H1 (cell line): Measurements from ENCODE around the gene PINK1. TPM values are rescaled to one million over a fixed set of nuclear protein-coding genes. Genes with fewer than 3 reads are reported as not detected.

ENCODE experiments used
- CTCF ChIA-PET: fragments of 300-600 bp; sonication (Branson Sonifier 250); formaldehyde crosslinking; loops from one replicate; lab custom pipeline; 2021; ENCODE audit not compliant: partially characterized antibody; lab: Charles Lee
- POLR2A ChIA-PET: fragments of 300-600 bp; sonication (Branson Sonifier 250); formaldehyde crosslinking; loops from one replicate; lab custom pipeline; 2021; ENCODE audit warnings: inconsistent platforms; ENCODE audit not compliant: partially characterized antibody; lab: Charles Lee
- DNase-seq, 2 experiments: peaks; one replicate each; pipeline versions ENCODE4 v3.0.0 to v3.0.0-alpha.2; 2010 to 2022; ENCODE audit warnings: low spot score in 2 of 2, low read depth in 1 of 2, mixed read lengths in 1 of 2
- FAIRE-seq: peaks from 2 replicates; lab custom pipeline; 2011; peaks lifted over from hg19 to GRCh38; lab: Jason Lieb, UNC
- H2AFZ ChIP-seq: 2 replicates; pipeline ENCODE4 v1.8.1; 2012; ENCODE audit warnings: low read length, inconsistent platforms
- H2AK5ac ChIP-seq: 2 replicates; pipeline ENCODE4 v1.6.1; 2013; ENCODE audit warnings: low read depth, low read length
- H2BK120ac ChIP-seq: replicated peaks from 2 replicates; pipeline ENCODE3; 2013; ENCODE audit warnings: low read depth, low read length, inconsistent platforms
- H2BK12ac ChIP-seq: 2 replicates; pipeline ENCODE4 v1.6.1; 2013; ENCODE audit warnings: low read depth, low read length
- H2BK15ac ChIP-seq: 2 replicates; pipeline ENCODE4 v1.6.1; 2013; ENCODE audit warnings: low read length
- H2BK20ac ChIP-seq: 2 replicates; pipeline ENCODE4 v1.6.1; 2013; ENCODE audit warnings: low read length
- H2BK5ac ChIP-seq: 2 replicates; pipeline ENCODE4 v1.6.1; 2013; ENCODE audit warnings: low read depth, low read length
- H3K14ac ChIP-seq: 2 replicates; pipeline ENCODE4 v1.6.1; 2013; ENCODE audit warnings: inconsistent platforms; ENCODE audit not compliant: insufficient read length
- H3K18ac ChIP-seq: 2 replicates; pipeline ENCODE4 v1.6.1; 2013; ENCODE audit warnings: low read length; ENCODE audit errors: extremely low read depth
- H3K23ac ChIP-seq: 2 replicates; pipeline ENCODE4 v1.6.1; 2013; ENCODE audit warnings: inconsistent platforms; ENCODE audit not compliant: insufficient read length
- H3K23me2 ChIP-seq: 2 replicates; pipeline ENCODE4 v1.6.1; 2013; ENCODE audit warnings: low read depth, low read length
- H3K27ac ChIP-seq: 2 replicates; pipeline ENCODE4 v1.6.1; 2011; ENCODE audit warnings: low read depth, low read length, inconsistent platforms
- H3K27me3 ChIP-seq, 4 experiments: replicated peaks in 1 of 4; 1 replicate in 1 of 4; 2 replicates in 3 of 4; pipeline versions ENCODE4 v1.6.1 to v1.8.1; 2011 to 2013; ENCODE audit warnings: low read length in 3 of 4, mild to moderate bottlenecking in 3 of 4, inconsistent platforms in 2 of 4, mixed read lengths in 2 of 4, moderate library complexity in 1 of 4; ENCODE audit not compliant: control insufficient read depth in 3 of 4, insufficient read depth in 3 of 4; ENCODE audit errors: extremely low read depth in 1 of 4
- H3K36me3 ChIP-seq, 4 experiments: 2 replicates each; pipeline versions ENCODE4 v1.6.1 to v1.8.1; 2011 to 2013; ENCODE audit warnings: mild to moderate bottlenecking in 4 of 4, low read length in 3 of 4, moderate library complexity in 2 of 4, control low read depth in 1 of 4, inconsistent platforms in 1 of 4; ENCODE audit not compliant: insufficient read depth in 4 of 4, control insufficient read depth in 2 of 4
- H3K4ac ChIP-seq: replicated peaks from 2 replicates; pipeline ENCODE3; 2013; ENCODE audit warnings: low read length, low read depth, mixed read lengths, inconsistent platforms; ENCODE audit not compliant: insufficient read length
- H3K4me1 ChIP-seq, 4 experiments: replicated peaks in 1 of 4; 1 replicate in 1 of 4; 2 replicates in 3 of 4; pipeline versions ENCODE4 v1.6.1 to v1.8.1; 2011 to 2013; ENCODE audit warnings: low read length in 3 of 4, inconsistent platforms in 2 of 4, mixed read lengths in 1 of 4; ENCODE audit not compliant: insufficient read depth in 4 of 4, control insufficient read depth in 3 of 4
- H3K4me2 ChIP-seq, 2 experiments: 2 replicates each; pipeline versions ENCODE4 v1.6.1 to v1.8.1; 2011 to 2013; ENCODE audit warnings: low read depth in 2 of 2, low read length in 2 of 2, control low read depth in 1 of 2, inconsistent platforms in 1 of 2, mild to moderate bottlenecking in 1 of 2; ENCODE audit not compliant: insufficient read depth in 1 of 2
- H3K4me3 ChIP-seq, 4 experiments: fragments of 200-600, 300-600 bp in 1 of 4; sonication (generic), shearing (Covaris generic), sonication (Bioruptor Twin) in 1 of 4; 2 replicates each; pipeline versions ENCODE4 v1.5.1 to v1.8.1; 2011 to 2016; ENCODE audit warnings: low read length in 4 of 4, low read depth in 3 of 4, control low read depth in 2 of 4, inconsistent platforms in 2 of 4, mild to moderate bottlenecking in 2 of 4, mixed read lengths in 1 of 4, moderate library complexity in 1 of 4; ENCODE audit not compliant: insufficient read depth in 2 of 4; ENCODE audit errors: extremely low read depth in 1 of 4
- H3K56ac ChIP-seq: replicated peaks from 2 replicates; pipeline ENCODE3; 2013; ENCODE audit warnings: low read depth, mild to moderate bottlenecking, mixed read lengths, low read length, inconsistent platforms; ENCODE audit not compliant: insufficient read length
- H3K79me1 ChIP-seq: 2 replicates; pipeline ENCODE4 v1.6.1; 2013; ENCODE audit warnings: low read depth, low read length, control low read depth
- H3K79me2 ChIP-seq, 2 experiments: 2 replicates each; pipeline versions ENCODE4 v1.6.1 to v1.8.1; 2012 to 2013; ENCODE audit warnings: low read length in 2 of 2, mild to moderate bottlenecking in 2 of 2, inconsistent platforms in 1 of 2; ENCODE audit not compliant: insufficient read depth in 2 of 2, control insufficient read depth in 1 of 2
- H3K9ac ChIP-seq, 4 experiments: replicated peaks in 1 of 4; 1 replicate in 1 of 4; 2 replicates in 3 of 4; pipeline versions ENCODE4 v1.6.1 to v1.8.1; 2011 to 2013; ENCODE audit warnings: low read depth in 3 of 4, low read length in 3 of 4, control low read depth in 2 of 4, mild to moderate bottlenecking in 2 of 4, moderate library complexity in 2 of 4, inconsistent platforms in 1 of 4; ENCODE audit errors: extremely low read depth in 1 of 4
- H3K9me3 ChIP-seq, 2 experiments: 2 replicates each; pipeline versions ENCODE4 v1.6.1 to v1.8.1; 2012 to 2013; ENCODE audit warnings: mild to moderate bottlenecking in 2 of 2, moderate library complexity in 2 of 2, control low read depth in 1 of 2, inconsistent platforms in 1 of 2, low read depth in 1 of 2, low read length in 1 of 2, mixed read lengths in 1 of 2; ENCODE audit not compliant: insufficient read depth in 2 of 2
- H4K20me1 ChIP-seq, 2 experiments: replicated peaks in 1 of 2; 2 replicates each; pipeline versions ENCODE3 to v1.8.1; 2011 to 2013; ENCODE audit warnings: inconsistent platforms in 2 of 2, low read length in 2 of 2, mild to moderate bottlenecking in 1 of 2; ENCODE audit not compliant: insufficient read depth in 2 of 2, control insufficient read depth in 1 of 2
- H4K5ac ChIP-seq: 2 replicates; pipeline ENCODE4 v1.6.1; 2013; ENCODE audit warnings: low read length, low read depth, mixed read lengths, inconsistent platforms; ENCODE audit not compliant: insufficient read length
- H4K8ac ChIP-seq: 2 replicates; pipeline ENCODE4 v1.8.0; 2013; ENCODE audit warnings: mild to moderate bottlenecking, moderate library complexity, low read length, inconsistent platforms; ENCODE audit not compliant: insufficient read depth; ENCODE audit errors: extremely low read depth
- H4K91ac ChIP-seq: replicated peaks from 2 replicates; pipeline ENCODE3; 2013; ENCODE audit warnings: low read length, mixed read lengths, inconsistent platforms; ENCODE audit not compliant: insufficient read length
- ASH2L ChIP-seq: fragments of 200-600, 300-600 bp; sonication (generic); IDR thresholded peaks from one replicate; pipeline ENCODE4 v1.7.1; 2017; ENCODE audit warnings: low read length
- BACH1 ChIP-seq: IDR thresholded peaks from 2 replicates; pipeline ENCODE4 v1.6.1; 2012; ENCODE audit warnings: low read length, improper control_type of control experiment
- CBX8 ChIP-seq: fragments of 300-800, 300-1000 bp; sonication (generic); IDR thresholded peaks from 2 replicates; pipeline ENCODE4 v1.7.1; 2016; ENCODE audit warnings: low read depth, low read length, borderline replicate concordance
- FOSL1 ChIP-seq: IDR thresholded peaks from 2 replicates; pipeline ENCODE4 v1.6.1; 2011; ENCODE audit warnings: mild to moderate bottlenecking, low read depth, low read length, moderate library complexity; ENCODE audit not compliant: insufficient read depth
- HDAC6 ChIP-seq: IDR thresholded peaks from one replicate; pipeline ENCODE4 v1.7.1; 2012; ENCODE audit warnings: low read depth, mild to moderate bottlenecking, inconsistent platforms, low read length, moderate library complexity
- JUND ChIP-seq: IDR thresholded peaks from 2 replicates; pipeline ENCODE4 v1.6.1; 2011; ENCODE audit warnings: mild to moderate bottlenecking, improper control_type of control experiment, low read length
- KDM4A ChIP-seq: IDR thresholded peaks from one replicate; pipeline ENCODE4 v1.7.1; 2012; ENCODE audit warnings: low read depth, mild to moderate bottlenecking, moderate library complexity, low read length, inconsistent platforms; ENCODE audit not compliant: severe bottlenecking
- POU5F1 ChIP-seq: IDR thresholded peaks from 2 replicates; pipeline ENCODE4 v1.6.1; 2011; ENCODE audit warnings: low read depth, mild to moderate bottlenecking, low read length, moderate library complexity
- SIN3A ChIP-seq, 2 experiments: IDR thresholded peaks in 1 of 2; conservative IDR thresholded peaks in 1 of 2; 2 replicates each; pipeline ENCODE4 v1.6.1; 2011 to 2012; ENCODE audit warnings: low read length in 2 of 2, improper control_type of control experiment in 1 of 2, low read depth in 1 of 2, mild to moderate bottlenecking in 1 of 2
- SP4 ChIP-seq: IDR thresholded peaks from 2 replicates; pipeline ENCODE4 v1.6.1; 2012; ENCODE audit warnings: low read length, inconsistent platforms
- TEAD4 ChIP-seq: IDR thresholded peaks from 2 replicates; pipeline ENCODE4 v1.6.1; 2012; ENCODE audit warnings: low read depth, low read length, inconsistent platforms, mixed read lengths
- YY1 ChIP-seq: IDR thresholded peaks from 2 replicates; pipeline ENCODE4 v1.6.1; 2011; ENCODE audit warnings: low read depth, mild to moderate bottlenecking, low read length
- WGBS, 2 experiments: shearing (Covaris generic) in 1 of 2; methylation state at CpG; one replicate each; pipeline versions ENCODE4 v1.1.6 to v1.1.7; 2013 to 2015; ENCODE audit warnings: low lambda C conversion rate in 2 of 2, mixed read lengths in 2 of 2, inconsistent platforms in 1 of 2, low coverage in 1 of 2, missing lambda C conversion rate in 1 of 2; ENCODE audit not compliant: insufficient replicate concordance in 2 of 2, insufficient coverage in 1 of 2, insufficient read length in 1 of 2; ENCODE audit errors: extremely low coverage in 1 of 2, missing lambda C conversion rate in 1 of 2; 5-methylcytosine and 5-hydroxymethylcytosine counted together
- polyA plus RNA-seq, 7 experiments: library from polyadenylated mRNA; depleted of rRNA in 3 of 7; stranded (reverse) in 5 of 7; unstranded in 2 of 7; fragments of >200 nt in 5 of 7; fragments of 200-250 nt in 2 of 7; gene quantifications; 1 replicate in 5 of 7; 2 replicates in 1 of 7; 4 replicates in 1 of 7; pipeline versions ENCODE4 v1.2.1 to v1.2.3, GENCODE V29; 2011 to 2013; ENCODE audit warnings: missing spikeins in 2 of 7, mixed read lengths in 2 of 7
- total RNA-seq: library from RNA; stranded (reverse); fragmentation: NEBNext Ultra II Directional; extraction: Animal tissue kit (Norgen Biotek cat#: 25700); gene quantifications from 2 replicates; pipeline ENCODE4 v1.2.1, GENCODE V29; 2021
- TF ChIP-seq, protein P1 (sequence below): IDR thresholded peaks from 2 replicates; pipeline ENCODE4 v1.6.1; 2012; ENCODE audit warnings: low read length, inconsistent platforms

PINK1 gene
- total and polyA plus RNA-seq, 2 of the 8 experiments (the other 6 are each of a cell fraction or from before 2014, with no cell fraction given) = 16.1 to 19.3 TPM

DNA sequence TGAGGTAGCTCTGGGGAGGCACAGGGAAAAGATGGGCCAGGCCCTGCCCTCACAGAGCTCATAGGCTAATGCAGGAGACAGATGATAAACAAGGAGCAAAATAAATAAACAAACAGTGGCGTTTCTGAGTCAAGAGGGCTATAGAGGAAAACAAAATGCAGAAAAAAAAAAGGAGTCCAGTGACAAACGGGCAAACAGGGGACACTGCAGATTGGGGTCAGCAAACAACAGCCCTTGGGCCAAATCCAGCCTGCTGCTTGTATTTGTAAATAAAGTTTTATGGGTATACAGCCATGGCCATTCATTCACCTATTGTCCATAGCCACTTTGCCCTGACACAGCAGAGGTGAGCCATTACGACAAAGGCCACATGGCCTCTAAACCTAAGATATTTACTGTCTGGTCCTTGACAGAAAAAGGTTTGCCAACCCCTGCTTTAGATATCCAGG lies 19.1 kb upstream of the PINK1 start:
- Histone ChIP-seq H3K79me2 (no peaks in the 10 kb centered on the region), H3K4me1 (peaks cover 0 to 5% (median 4%) of the 10 kb centered on the region in 4 experiments; a peak in 4 of 7 replicates), H3K27ac (no peak overlapping the region), H4K91ac (no peak overlapping the region), H2BK120ac (no peak overlapping the region), H3K4me2 (no peak overlapping the region), H3K23ac (no peak overlapping the region), H3K9ac (no peak overlapping the region), H3K27me3 (no peaks in the 10 kb centered on the region), H4K5ac (no peak overlapping the region), H2AFZ (no peak overlapping the region), H2AK5ac (no peak overlapping the region), H3K4ac (no peak overlapping the region), H2BK12ac (peak overlapping the region; percentile 87; the same call in 1 of the 2 replicates), H2BK15ac (no peak overlapping the region), H2BK20ac (peak overlapping the region; percentile 17; the same call in 1 of the 2 replicates), H2BK5ac (0 out of 2 replicates have a peak overlapping the region, but pooled peaks have one; percentile 40), H3K56ac (no peak overlapping the region), H4K8ac (no peak overlapping the region), H4K20me1 (no peaks in the 10 kb centered on the region), H3K36me3 (no peaks in the 10 kb centered on the region), H3K79me1 (no peaks in the 10 kb centered on the region), H3K14ac (no peak overlapping the region), H3K18ac (peak overlapping the region; percentile 5; the same call in 1 of the 2 replicates), H3K4me3 (no peak overlapping the region), H3K9me3 (no peaks in the 10 kb centered on the region), H3K23me2 (no peaks in the 10 kb centered on the region)
- POLR2A ChIA-PET = interaction anchor here (1.4 to 1.6 kb wide), 2 partner anchors 12 to 18 kb away, joined by 3 read pairs; partner anchors contain the start of gene PINK1
- TF ChIP-seq ASH2L (no peak), BACH1 (no peak), SIN3A (conservative IDR thresholded peaks at IDR 0.05 in 1 of 2, IDR thresholded peaks at IDR 0.05 in 1 of 2; ENCODE audit: low read depth in 1 of 2, low read length in 2 of 2) (no peak), TEAD4 (no peak), POU5F1 (no peak), FOSL1 (no peak), CBX8 (no peak), JUND (no peak), KDM4A (no peak), SP4 (no peak), HDAC6 (no peak), YY1 (no peak)
- TF ChIP-seq, protein P1, sequence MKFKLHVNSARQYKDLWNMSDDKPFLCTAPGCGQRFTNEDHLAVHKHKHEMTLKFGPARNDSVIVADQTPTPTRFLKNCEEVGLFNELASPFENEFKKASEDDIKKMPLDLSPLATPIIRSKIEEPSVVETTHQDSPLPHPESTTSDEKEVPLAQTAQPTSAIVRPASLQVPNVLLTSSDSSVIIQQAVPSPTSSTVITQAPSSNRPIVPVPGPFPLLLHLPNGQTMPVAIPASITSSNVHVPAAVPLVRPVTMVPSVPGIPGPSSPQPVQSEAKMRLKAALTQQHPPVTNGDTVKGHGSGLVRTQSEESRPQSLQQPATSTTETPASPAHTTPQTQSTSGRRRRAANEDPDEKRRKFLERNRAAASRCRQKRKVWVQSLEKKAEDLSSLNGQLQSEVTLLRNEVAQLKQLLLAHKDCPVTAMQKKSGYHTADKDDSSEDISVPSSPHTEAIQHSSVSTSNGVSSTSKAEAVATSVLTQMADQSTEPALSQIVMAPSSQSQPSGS = no peak
- no peak for DNase-seq
- FAIRE-seq = no peak
- CTCF ChIA-PET = interaction anchor here (0.8 kb wide), 1 partner anchor 28 kb away, joined by 4 read pairs; no protein-coding TSS in a partner anchor
- WGBS, 2 experiments = 80% methylated on average over 3 of the region's 3 CpGs; no CpG with 5 or more reads in 1 of the 2 experiments
